ENCODE data around the gene GNA12. TPM values are rescaled to one million over a fixed set of nuclear protein-coding genes. Genes with fewer than 3 reads are reported as not detected.

GNA12 gene
- total and polyA plus RNA-seq, 10 donors: 12.3 to 64.2 (median 32.4) TPM

DNA sequence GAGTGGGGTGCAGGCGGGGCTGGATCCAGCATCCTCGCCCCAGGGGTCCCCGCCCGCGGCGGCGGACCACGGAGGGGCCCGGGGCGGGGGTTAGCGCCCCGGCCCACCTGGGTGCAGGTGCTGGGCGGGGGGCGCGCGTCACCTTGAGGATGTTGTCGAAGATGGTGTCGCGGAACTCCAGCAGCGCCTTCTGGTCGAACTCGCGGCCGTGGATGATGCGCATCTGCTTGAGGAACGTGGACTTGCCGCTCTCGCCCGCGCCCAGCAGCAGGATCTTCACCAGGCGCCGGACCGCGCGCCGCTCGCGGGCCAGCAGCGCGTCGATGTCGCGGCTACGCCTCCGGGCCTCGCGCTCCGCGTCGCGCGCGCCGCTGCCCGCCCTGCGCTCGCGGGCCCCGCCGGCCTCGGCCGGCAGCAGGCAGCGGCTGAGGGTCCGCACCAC, 376 bp downstream of the GNA12 start:
- Histone ChIP-seq H3K9me3 (no peaks in the 10 kb centered on the region), H3K36me3 (peaks cover 0 to 15% (median 0%) of the 10 kb centered on the region in 6 donors), H3K27ac (peak overlapping the region in 6 of 8 donors; percentile 64 to 89 (median 76)), H3K27me3 (replicated peaks in 1 of 7) (no peaks in the 10 kb centered on the region), H3K4me1 (peaks cover 15 to 58% (median 49%) of the 10 kb centered on the region in 6 donors), H3K4me3 (peak overlapping the region; percentile 49 to 85 (median 62))
- DNase-seq: peak; percentile 91
- WGBS, 5 donors: 0 to 1% (median 0%) methylated on average over 9 to 64 of the region's 64 CpGs
- TF ChIP-seq, protein P1, sequence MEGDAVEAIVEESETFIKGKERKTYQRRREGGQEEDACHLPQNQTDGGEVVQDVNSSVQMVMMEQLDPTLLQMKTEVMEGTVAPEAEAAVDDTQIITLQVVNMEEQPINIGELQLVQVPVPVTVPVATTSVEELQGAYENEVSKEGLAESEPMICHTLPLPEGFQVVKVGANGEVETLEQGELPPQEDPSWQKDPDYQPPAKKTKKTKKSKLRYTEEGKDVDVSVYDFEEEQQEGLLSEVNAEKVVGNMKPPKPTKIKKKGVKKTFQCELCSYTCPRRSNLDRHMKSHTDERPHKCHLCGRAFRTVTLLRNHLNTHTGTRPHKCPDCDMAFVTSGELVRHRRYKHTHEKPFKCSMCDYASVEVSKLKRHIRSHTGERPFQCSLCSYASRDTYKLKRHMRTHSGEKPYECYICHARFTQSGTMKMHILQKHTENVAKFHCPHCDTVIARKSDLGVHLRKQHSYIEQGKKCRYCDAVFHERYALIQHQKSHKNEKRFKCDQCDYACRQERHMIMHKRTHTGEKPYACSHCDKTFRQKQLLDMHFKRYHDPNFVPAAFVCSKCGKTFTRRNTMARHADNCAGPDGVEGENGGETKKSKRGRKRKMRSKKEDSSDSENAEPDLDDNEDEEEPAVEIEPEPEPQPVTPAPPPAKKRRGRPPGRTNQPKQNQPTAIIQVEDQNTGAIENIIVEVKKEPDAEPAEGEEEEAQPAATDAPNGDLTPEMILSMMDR (IDR thresholded peaks at IDR 0.05 in 8 of 11, conservative IDR thresholded peaks at IDR 0.05 in 3 of 11): no peak
- no peak for TF ChIP-seq POLR2A (IDR thresholded peaks at IDR 0.05)
- TF ChIP-seq POLR2AphosphoS5 (IDR thresholded peaks at IDR 0.05): no peak
- intact Hi-C loops (cut with DNase I; ENCODE audit: low total_unique reads): no loop called here

DNA sequence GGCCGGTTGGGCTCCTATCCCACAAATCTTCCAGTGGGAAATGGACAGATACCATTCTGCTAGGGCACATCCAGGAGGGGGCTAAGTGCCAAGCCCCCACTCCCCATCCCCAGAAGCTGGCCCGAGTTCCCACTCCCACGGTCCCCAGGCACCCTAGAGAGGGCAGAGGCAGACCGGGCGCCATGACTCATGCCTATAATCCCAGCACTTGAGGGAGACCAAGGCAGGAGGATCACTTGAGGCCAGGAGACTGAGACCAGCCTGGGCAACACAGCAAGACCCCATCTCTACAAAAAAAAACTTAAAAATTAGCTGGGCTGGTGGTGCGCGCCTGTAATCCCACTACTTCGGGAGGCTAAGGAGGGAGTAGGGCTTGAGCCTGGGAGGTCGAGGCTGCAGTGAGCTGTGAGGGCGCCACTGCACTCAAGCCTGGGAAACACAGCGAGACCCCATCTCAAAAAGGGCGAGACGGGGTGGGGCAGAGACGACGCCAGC, 870 bp downstream of the GNA12 start:
- Histone ChIP-seq H3K4me3 (peak overlapping the region; percentile 49 to 85 (median 62)), H3K4me1 (peaks cover 15 to 63% (median 54%) of the 10 kb centered on the region in 6 donors), H3K36me3 (peaks cover 0 to 15% (median 0%) of the 10 kb centered on the region in 6 donors), H3K27me3 (replicated peaks in 1 of 7) (no peaks in the 10 kb centered on the region), H3K27ac (peak overlapping the region in 5 of 8 donors; percentile 75 to 89 (median 77)), H3K9me3 (no peaks in the 10 kb centered on the region)
- WGBS, 5 donors: 41 to 54% (median 49%) methylated on average over 13 to 15 of the region's 15 CpGs
- DNase-seq: no peak
- TF ChIP-seq POLR2A (IDR thresholded peaks at IDR 0.05) (no peak), POLR2AphosphoS5 (IDR thresholded peaks at IDR 0.05) (no peak)
- TF ChIP-seq, protein P1 (IDR thresholded peaks at IDR 0.05 in 8 of 11, conservative IDR thresholded peaks at IDR 0.05 in 3 of 11): no peak
- intact Hi-C loops (cut with DNase I; ENCODE audit: low total_unique reads): no loop called here

DNA sequence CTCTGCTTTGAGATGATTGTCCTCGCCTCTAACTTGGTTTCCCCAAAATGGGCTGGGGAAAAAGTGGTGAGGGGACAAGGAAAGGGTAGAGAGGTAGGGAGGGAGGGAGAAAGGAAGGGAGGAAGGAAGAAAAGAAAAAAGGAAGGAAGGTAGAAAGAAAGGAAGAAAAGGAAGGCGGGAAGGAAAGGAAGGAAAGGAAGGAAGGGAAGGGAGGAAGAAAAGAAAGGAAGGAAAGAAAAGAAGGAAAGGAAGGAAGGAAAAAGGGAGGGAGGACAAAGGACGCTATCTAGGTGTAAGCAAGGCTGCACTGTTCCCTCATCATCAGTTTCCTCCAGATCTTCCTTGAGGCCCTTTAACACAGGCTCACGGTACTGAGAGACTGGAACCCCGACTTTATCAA, 2.2 kb downstream of the GNA12 start:
- peaks cover 23 to 77% (median 67%) of the 10 kb centered on the region in 6 donors for H3K4me1 ChIP-seq
- no peaks in the 10 kb centered on the region for H3K27me3 ChIP-seq (replicated peaks in 1 of 7)
- no peaks in the 10 kb centered on the region for H3K9me3 ChIP-seq
- H3K4me3 ChIP-seq: no peak overlapping the region
- TF ChIP-seq POLR2A (IDR thresholded peaks at IDR 0.05) (no peak), POLR2AphosphoS5 (IDR thresholded peaks at IDR 0.05) (no peak)
- TF ChIP-seq, protein P1 (IDR thresholded peaks at IDR 0.05 in 8 of 11, conservative IDR thresholded peaks at IDR 0.05 in 3 of 11): no peak
- H3K36me3 ChIP-seq: peaks cover 0 to 15% (median 0%) of the 10 kb centered on the region in 6 donors
- H3K27ac ChIP-seq: peak overlapping the region in 2 of 8 donors; percentile 20 to 72
- intact Hi-C loops (cut with DNase I; ENCODE audit: low total_unique reads): no loop called here
- 63 to 76% (median 67%) methylated on average over 5 of the region's 5 CpGs for WGBS, 5 donors
- no peak for DNase-seq

DNA sequence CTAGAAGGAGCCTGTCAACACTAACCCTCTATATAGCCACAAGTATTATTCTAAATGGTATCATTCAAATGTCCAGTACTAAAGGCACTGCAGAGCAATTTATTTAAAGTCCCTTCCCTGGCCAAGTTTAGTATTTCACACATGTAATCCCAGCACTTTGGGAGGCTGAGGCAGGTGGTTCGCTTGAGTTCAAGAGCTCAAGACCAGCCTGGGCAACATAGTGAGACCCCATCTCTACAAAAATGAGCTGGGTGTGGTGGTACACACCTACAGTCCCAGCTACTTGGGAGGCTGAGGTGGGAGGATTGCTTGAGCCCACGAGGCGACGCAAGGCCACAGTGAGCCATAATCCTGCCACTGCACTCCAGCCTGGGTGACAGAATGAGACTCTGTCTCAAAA, 3.6 kb downstream of the GNA12 start:
- peaks cover 0 to 18% (median 2%) of the 10 kb centered on the region in 6 donors for H3K36me3 ChIP-seq
- no peaks in the 10 kb centered on the region for H3K9me3 ChIP-seq
- H3K4me3 ChIP-seq: no peak overlapping the region
- intact Hi-C loops (cut with DNase I; ENCODE audit: low total_unique reads): no loop called here
- peak overlapping the region in 4 of 8 donors; percentile 72 to 82 (median 75) for H3K27ac ChIP-seq
- TF ChIP-seq POLR2AphosphoS5 (IDR thresholded peaks at IDR 0.05): no peak
- no peak for TF ChIP-seq POLR2A (IDR thresholded peaks at IDR 0.05)
- TF ChIP-seq, protein P1 (IDR thresholded peaks at IDR 0.05 in 8 of 11, conservative IDR thresholded peaks at IDR 0.05 in 3 of 11): no peak
- peaks cover 23 to 84% (median 70%) of the 10 kb centered on the region in 6 donors for H3K4me1 ChIP-seq
- H3K27me3 ChIP-seq (replicated peaks in 1 of 7): no peaks in the 10 kb centered on the region
- DNase-seq: no peak
- 92 to 98% (median 97%) methylated on average over 4 of the region's 4 CpGs for WGBS, 5 donors

Data from spleen (tissue), 11 donors.